GM18858 (cell line): Measurements from ENCODE around the gene DOK3.
"Not testable (repeated sequence)": the region's sequence is repeated elsewhere in the genome, so short reads cannot be mapped to it uniquely, and the experiment has no call there.

Experiments
- ATAC-seq: cut with Tn5 transposase; IDR thresholded peaks from one replicate; pipeline ENCODE4 v1.9.1; 2021; ENCODE audit not compliant: unreplicated experiment

Gene DOK3

DNA sequence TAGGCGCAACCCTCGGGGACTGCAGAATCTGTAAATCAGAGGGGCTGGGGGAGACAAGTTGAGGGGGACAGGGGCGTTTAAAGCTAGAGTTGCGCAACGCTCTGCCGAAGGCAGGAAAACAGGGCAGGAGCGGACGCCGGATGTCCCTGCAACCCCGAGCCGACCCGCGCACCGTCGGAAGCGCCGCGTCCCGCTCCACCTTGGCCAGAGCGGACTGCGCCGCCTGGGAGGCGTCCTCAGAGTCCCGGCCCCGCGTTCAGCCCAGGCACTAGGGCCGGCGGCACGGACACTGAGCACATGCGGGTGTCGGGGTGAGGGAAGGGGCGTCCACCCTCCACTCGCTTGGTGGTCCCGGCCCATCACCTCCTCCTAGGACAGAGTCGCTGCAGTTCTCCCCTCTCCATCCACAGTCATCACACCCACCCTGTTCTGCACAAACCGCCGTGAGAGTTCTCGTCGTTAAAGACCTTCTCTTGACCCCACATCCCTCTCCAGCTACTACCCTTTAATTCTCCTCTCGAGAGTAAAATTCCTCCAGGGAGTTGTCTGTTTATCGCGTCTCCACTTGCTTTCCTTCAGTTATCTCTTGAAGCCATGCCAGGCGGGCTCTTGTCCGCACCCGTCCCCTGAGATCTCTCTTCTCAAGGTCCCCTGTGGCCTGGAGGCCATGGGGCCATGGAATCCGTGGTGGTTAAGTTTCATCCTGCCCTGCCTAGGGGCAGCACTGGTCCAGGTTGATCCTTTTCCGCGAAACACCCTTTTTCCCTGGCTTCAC is 11.4 kb downstream of the DOK3 start:
- ATAC-seq, result no peak

DNA sequence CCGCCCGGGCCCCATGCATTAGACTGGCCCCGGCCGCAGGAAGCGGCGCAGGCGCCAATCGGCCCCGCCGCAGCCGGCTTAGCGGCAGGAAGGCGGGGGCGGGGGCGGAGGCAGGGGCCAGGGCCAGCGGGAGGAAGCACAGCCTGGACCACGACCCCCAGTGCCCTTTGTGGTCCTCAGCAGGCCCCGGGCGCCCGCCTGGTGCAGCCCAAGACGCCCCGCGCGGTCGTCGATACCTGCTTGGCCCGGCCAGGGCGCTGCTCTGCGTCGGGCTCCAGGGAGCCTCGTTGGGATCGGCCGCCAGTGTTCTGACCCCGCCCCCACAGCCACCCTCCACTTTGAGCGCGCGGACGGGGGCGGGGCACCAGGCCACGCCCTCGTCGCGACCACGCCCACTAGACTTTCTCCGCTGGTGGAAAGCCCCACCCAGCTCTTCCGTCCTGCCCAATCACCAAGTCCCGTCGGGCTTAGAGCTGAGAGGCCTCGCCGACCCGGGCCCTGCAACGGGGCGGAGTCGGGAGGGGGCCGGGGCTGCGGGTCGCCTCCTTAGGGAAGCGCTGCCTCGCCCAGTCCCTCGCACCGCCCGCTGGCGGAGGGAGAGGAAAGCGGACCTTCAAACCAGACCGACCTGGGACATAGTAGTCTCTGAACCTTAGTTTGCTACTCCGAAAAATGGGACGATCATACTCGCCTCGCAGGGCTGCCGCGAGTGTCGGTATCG is 12.2 kb downstream of the DOK3 start, which contains the start of gene PDLIM7:
Gene PDLIM7 (minus strand): TSS at position 313 of the 721 bp plus-strand sequence. CDS start 1,092 bp downstream, outside the sequence.
- peak; percentile 48 for ATAC-seq

DNA sequence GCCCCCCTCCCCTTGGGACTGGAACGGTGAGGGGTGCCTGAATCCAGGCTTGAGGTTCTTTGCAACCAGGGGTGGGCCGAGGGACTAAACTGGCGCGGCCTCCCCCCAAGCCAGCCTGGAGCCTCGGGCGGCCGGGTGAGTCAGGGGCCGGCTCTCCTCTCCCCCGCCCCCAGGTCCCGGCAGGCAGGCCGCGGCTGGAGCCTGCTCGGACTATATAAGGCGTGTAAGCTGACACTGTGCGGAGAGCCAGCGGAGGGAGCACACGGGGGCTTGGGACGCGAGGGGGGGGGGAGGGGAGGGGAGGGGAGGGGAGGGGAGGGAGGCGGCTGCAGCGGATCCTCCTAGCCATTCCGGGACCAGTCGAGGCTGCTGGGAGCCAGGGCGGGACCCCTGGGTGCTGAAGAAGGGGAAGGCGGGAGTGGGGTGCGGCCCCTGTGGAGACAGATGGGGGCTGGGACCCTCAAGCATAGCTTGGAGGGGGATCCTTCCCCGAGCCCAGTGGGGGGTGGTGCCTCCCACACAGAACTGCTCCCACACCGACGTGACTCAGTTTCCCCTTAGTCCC is 12.8 kb downstream of the DOK3 start:
- ATAC-seq, result no peak

DNA sequence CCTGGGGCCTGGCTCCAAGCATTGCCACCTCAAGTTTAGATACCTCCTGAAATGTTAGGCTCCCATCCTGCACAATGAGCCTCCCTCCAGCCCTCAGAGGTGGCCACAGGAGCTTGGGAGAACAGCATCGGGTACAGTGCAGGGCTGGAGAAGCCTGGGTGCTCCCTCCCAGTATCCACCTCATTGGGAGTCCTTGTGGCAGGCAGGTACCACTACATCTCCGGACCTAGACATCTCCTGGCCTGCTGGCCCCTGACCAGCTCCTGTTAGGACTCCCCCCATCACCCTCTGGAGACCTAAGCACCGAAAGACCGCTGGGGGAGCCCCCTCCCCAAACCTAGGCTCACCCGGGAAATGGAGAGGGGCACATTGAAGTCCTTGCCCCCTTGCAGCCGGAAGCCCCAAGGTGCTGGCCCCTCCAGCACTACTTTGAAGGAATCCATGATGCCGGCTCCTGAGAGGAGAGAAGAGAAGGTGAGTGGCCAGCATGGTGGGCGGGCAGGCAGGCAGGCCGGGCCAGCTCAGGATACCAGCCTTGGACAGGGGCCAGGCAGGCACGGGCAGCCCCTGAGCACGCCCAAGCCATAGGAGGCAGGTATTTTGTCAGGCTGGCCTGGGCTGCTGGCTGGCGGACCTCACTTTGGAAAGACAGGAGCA is 13.4 kb downstream of the DOK3 start:
- ATAC-seq, result no peak

DNA sequence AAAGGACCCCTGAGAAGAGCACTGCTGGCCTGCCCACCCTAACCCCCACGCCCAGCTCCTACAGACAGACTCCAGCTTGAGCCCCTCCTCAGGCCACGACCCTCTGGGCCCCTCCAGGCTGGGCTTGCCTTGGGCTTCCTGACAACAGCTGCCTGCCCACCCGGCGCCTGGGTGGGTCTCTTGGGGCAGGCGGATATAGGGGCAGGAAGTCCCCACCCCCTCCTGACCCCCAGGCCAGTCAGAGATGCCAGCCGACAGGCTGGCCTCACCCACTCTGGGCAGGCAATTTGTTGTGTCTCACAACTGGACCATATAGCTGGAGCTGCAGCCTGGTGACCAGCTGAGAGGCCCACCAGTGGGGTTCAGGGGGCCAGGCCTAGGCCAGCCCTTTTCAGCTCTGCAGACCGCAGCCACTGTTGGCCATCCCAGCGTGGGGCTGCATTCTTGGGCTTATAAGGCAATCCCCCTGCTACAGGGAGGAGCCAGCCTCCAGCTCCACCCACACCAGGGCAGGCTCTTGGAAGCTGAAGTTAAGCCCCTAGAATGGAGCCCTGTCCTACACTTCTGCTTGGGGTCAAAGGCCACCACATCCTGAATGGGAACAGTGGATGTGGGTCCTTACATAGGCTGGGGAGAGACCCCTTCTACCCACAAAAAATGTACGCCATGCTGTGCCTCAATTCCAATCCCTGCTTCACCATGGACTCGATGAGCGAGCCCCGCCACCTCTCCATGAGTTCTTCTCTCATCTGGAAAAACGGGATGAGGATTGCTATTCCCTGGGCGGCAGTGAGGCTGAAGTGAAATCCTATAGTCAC is 14.2 kb downstream of the DOK3 start:
- no peak for ATAC-seq

DNA sequence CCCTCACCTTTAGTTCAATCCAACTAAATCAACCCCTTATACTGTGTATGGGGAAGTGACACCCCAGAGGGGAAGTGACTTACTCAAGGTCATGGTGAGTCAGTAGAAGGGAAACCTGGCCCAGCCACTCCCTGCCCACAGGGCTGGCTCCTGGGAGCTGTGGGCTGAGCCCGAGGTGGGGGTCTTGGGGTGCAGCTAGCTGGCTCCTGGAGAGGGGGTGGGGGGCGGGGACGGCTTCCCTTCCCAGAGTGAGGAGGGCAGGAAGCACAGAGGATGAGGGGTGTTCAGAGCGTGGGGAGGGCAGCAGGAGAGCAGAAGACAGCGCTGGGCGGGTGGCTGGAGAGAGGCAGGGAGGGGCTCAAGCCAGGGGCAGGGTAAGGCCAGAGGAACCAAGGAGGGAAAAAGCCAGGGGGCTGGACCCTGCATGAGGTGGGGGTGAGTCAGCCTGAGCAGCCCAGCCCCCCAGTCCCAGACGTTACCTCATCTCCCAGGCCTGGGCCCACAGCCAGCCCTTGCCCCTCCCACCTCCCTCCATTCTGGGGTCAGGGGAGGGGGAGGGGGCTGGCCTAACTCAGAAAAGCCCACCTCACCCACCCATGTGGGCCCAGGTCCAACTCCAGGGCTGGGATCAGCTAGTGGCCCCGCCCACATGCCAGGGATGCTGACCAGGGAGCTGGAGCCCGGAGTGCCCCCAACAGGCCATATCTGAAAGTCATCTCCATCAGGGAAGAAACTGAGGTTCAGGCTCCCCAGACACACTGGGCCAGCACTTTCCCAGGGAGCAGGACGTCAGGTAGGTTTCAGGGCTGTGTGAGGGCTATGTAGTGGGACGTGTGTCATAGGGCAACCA is 15.1 kb downstream of the DOK3 start:
- ATAC-seq, result no peak

DNA sequence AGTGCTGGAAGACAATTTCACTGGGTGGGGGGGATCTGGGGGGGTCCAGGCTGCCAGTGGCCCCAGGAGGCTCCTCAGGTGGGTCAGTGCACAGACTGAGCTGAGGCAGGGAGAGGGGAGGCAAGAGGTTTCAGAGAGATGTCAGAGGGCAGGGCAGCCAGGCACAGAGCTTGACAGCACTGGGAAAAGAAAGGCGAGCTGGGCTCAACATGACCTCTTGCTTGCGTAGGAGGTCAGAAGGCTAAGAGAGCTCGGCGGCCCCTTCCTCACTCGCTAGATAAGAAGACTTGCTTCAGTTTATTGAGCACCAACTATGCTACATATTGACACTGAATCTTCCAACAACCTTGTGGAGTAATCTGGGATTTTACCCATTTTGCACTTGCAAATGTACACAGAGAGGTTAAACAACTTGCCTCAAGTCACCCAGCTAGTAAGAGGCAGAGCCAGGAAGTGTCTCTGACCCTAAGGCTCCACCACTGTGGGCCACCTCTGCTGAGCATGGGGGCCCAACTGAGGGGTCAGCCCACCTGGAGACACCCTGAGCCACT is 15.8 kb downstream of the DOK3 start:
- no peak for ATAC-seq

DNA sequence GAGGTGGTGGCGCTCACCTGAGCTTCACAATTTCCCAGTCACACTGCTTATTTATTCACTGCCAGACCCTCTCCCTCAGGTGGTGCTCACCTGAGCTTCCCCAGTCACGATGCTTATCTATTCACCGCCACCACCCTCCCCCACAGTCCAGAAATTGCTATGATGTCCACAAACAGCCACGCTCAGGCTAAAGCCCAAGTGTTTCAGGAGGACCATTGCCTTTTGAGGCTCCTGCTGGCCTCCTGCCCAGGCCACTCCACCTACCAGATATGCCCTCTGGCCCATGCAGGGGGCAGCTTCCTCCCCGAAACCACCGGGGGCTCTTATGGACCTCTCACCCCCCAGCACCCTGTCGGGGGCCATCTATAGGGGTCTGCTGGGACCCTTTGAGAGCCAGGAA is 16.8 kb downstream of the DOK3 start:
- no peak for ATAC-seq

DNA sequence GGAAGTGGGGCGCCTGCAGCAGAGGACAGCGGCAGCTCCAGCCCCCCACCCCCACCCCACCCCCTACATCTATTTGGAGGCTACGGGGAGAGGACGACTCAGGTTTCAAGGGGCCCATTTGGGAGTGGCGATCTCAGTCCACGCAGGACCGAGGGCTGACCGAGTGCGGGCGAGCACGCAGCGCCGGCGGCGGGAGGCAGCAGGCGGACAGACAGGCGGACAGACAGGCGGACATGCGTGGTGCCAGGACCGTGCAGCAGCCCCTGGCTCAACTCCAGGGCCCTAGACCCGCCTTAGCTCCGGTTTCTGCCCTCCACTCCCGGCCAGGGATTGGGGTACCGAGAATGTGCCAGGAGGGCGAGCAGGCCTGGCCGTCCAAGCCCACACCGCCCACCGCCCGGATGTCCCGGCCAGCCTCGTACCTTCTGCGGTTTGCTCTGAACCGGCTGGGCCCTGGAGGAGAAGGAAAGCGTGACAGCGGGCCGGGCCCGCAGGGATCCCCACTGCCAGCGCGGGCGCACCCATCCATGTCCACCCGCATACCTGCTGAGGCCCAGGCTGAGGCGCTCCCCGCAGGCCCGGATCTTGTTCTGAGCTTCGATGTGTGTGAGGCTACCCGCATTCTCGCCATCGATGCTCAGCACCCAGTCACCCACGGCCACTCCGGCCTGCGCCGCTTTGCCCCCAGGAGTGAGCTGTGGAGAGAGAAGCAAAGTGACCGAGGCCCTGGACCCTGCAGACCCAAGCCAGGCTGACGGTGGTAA is 17.5 kb downstream of the DOK3 start:
- ATAC-seq, result no peak

DNA sequence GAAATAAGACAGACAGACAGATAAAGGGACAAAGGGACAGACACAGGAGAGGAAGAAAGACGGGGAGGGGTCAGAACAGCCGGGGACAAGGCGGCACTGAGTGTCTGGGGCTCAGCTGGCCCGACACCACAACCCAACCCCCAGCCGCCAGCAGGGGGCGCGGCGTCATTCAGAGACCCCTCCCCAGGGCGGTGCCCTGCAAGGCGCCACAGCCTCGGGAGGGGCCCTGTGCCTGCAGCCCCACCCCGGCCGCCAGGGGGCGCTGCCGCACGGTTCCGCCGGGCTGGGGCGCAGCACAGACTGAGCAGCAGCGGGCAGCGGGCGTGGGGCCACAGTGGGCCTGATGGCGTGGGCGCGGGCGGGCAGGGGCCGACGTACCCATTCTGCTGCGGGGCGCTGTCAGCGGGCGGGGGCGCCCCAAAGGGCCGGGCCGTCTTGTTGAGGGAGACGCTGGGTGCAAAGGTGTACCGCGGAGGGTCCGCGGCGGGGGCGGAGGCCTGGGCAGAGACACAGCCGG is 18.1 kb downstream of the DOK3 start:
- no peak for ATAC-seq

DNA sequence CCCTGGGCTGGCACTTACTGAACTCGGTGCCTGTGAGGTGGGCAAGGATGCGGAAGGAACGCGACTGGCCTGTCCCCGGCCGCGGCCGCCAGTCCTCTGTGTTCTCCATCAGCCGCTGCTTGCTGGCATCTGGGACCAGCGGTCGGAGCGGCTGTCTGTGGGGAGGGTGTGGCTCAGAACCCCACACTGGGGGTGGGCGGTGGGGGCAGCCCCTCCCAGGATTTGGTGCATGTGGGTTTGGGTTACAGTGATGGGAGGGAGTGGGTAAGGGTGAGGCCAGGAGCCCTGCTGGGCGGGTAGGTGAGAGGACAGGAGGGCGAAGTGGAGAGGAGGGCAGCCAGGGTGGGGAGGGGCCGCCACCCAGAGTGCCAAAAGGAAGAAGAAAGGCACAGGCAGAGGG is 18.6 kb downstream of the DOK3 start:
- ATAC-seq, result no peak

DNA sequence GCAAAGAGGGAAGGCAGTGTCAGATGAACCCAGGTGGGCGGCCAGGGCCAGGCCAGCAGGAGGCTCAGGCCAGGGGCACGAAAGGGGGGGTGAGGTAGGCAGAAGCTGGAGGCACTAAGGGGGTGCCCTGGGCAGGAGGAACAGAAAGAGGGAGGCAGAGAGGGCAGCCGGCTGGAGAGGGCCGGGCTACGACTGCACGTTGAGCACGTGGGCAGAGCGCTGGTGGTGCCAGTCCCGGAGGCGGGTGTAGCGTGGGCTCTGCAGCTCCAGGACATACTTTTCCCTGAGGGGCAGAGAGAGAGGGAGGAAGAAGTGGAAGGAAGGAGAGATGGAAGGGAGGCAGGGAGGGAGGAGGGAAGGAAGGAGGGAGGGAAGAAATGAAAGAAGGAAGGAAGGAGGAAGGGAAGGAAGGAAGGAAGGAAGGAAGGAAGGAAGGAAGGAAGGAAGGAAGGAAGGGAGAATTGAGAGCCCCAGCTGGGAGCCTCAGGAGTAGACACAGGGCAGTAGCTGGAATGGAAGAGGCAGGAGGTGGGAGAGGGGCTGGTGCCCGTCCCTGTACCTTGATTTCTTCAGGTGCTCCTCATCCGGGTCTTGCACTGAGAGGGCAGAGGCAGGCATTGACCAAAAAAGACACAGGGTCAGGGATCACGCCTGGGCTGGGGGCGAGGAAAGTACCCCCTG is 19.2 kb downstream of the DOK3 start:
- no peak for ATAC-seq

DNA sequence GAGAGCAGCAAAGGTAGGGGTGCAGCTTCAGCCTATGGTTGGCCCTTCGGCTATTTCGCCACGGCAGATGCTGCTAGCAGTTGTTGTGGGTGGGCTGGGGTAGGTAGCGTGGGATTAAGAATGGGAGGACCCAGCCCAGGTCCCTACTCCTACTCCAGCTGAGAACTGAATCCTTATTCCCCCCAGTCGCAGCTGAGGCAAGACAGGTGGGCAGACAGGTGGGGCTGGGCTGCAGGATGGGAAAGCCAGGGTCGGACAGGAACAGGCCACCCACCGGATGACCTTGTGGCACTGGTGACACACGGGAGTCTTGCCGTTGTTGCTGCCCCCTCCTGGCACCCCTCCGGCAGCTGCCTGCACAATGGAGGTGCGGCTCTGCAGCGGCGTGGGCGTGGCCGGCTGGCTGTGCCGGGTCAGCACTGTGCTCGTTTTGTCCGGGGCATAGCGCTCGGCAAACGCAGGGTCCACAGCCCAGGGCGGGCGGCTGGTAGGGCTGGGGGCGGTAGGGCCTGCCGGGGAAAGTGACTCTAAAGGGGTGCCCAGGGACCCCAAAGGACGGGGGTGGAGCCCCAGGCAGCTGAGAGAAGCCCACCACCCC is 20.4 kb downstream of the DOK3 start:
- no peak for ATAC-seq

DNA sequence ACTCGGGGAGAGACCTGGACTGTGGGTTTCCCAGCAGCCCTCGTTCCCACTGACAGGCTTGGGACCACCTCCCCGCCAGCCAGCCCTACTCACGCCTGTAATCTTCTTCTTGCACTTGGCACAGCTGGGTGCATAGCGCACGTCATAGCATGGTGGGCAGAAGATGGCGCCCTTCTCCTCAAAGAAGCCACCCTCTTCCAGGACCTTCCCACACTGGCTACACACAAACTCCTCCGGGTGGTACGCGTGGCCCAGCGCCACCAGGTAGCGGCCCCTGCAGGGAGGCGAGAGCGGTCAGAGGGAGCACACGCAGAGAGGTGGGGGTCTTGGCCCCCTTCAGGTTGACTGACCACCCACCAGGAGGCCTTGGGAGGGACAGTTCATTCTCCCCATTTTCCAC is 21.7 kb downstream of the DOK3 start:
- no peak for ATAC-seq

DNA sequence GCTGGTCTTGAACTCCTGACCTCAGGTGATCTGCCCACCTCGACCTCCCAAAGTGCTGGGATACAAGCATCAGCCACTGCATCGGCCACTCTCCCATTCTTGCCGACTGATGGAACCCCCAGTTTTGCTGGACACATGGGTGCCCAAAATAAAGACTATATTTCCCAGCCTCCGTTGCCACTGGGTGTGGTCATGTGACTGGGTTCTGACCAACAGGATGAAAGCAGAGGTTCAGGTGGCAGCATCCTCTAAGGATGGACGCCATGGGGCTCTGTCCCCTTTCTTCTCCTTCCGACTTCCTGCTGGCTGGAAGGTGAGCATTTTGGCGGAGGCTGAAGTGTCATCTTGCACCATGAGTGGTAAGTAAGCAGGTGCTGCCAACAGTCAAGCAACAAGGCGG is 22.5 kb downstream of the DOK3 start:
- ATAC-seq, result no peak

DNA sequence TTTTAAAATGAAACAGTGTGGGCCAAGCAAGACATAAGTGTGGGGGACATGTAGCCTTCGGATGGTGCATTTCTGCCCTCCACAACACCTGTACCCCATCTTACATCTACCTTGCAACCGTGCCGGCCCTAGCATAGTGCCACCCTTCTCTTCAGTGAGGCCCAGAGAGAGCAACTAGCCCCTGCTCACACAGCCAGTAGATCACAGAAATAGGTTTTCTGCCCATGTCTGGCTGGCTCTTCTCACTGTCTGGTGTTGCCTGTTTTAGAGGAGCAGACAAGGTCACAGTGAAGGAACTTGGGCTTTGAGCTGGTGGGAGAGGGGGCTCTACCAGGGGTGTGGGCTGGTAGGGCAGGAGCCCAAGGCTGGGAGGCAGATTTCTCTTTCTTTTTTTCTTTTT is 23.4 kb downstream of the DOK3 start:
- ATAC-seq, result no peak

DNA sequence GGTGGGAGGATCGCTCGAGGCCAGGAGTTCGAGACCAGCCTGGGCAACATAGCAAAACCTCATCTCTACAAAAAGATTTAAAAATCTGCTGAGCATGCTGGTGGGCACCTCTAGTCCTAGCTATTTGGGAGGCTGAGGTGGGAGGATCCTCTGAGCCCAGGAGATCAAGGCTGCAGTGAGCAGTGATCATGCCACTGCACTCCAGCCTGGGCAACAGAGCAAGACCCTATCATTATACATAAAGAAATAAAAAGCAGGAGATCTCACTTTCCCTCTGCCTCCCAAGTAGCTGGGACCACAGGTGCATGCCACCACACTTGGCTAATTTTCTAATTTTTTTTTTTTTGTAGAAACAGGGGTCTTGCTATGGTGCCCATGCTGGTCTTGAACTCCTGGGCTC is 23.9 kb downstream of the DOK3 start:
- ATAC-seq, result not testable (repeated sequence)
